Measurements from ENCODE around the gene TBX21. TPM values are rescaled to one million over a fixed set of nuclear protein-coding genes. Genes with fewer than 3 reads are reported as not detected.

TBX21 gene
- total and polyA plus RNA-seq, 2 experiments from 2014 or later, result not detected

GRCh38 chr17:47741109-47741792 is 8.2 kb downstream of the TBX21 start (continued):
- TF ChIP-seq CTCF (conservative IDR thresholded peaks at IDR 0.05; ENCODE audit: low read depth in 2 of 2), result no peak
- TF ChIP-seq ZNF331 (CRISPR knock-in tag; IDR thresholded peaks at IDR 0.05; ENCODE audit: low read depth), result no peak
- no peak for TF ChIP-seq CREB1 (CRISPR knock-in tag; IDR thresholded peaks at IDR 0.05; ENCODE audit: low read depth)
- TF ChIP-seq JUNB (IDR thresholded peaks at IDR 0.05; ENCODE audit: unreplicated experiment), result no peak
- no peak for TF ChIP-seq ETS1 (IDR thresholded peaks at IDR 0.05)
- no peak for TF ChIP-seq EZH2phosphoT487 (IDR thresholded peaks at IDR 0.05; ENCODE audit: unreplicated experiment)
- TF ChIP-seq REST (IDR thresholded peaks at IDR 0.05; ENCODE audit: unreplicated experiment), result no peak
- no peak for TF ChIP-seq ZNF114 (CRISPR knock-in tag; IDR thresholded peaks at IDR 0.05)
- TF ChIP-seq NANOG (IDR thresholded peaks at IDR 0.05; ENCODE audit: borderline replicate concordance), result no peak
- TF ChIP-seq POLR2AphosphoS5 (IDR thresholded peaks at IDR 0.05; ENCODE audit: low read depth), result no peak
- TF ChIP-seq STAT1 (IDR thresholded peaks at IDR 0.05; ENCODE audit: unreplicated experiment), result no peak
- TF ChIP-seq EZH2 (IDR thresholded peaks at IDR 0.05; ENCODE audit: low read depth, unreplicated experiment), result no peak

GRCh38 chr17:47741793-47742145 is 8.7 kb downstream of the TBX21 start:
- no peaks in the 10 kb centered on the region for H3K4me1 Mint-ChIP-seq
- Histone ChIP-seq H4K20me1 (replicated peaks; ENCODE audit: insufficient read depth) (no peaks in the 10 kb centered on the region), H3K36me3 (ENCODE audit: insufficient read depth) (no peaks in the 10 kb centered on the region), H3K27me3 (ENCODE audit: insufficient read depth) (peaks cover 8% of the 10 kb centered on the region; the same call in 1 of the 2 replicates), H2AFZ (no peak overlapping the region), H3K9me2 (ENCODE audit: insufficient read depth) (no peaks in the 10 kb centered on the region), H3K27ac (ENCODE audit: low read depth) (no peak overlapping the region), H3K4me3 (no peak overlapping the region), H3K4me1 (ENCODE audit: insufficient read depth) (no peaks in the 10 kb centered on the region), H3K79me2 (replicated peaks; ENCODE audit: insufficient read depth) (no peaks in the 10 kb centered on the region), H3K4me2 (no peak overlapping the region), H3F3A (replicated peaks; ENCODE audit: low read depth) (no peaks in the 10 kb centered on the region)
- ATAC-seq, result no peak
- no peak for DNase-seq (ENCODE audit: low spot score)
- H3K9me3 Mint-ChIP-seq, result no peaks in the 10 kb centered on the region
- H3K27me3 Mint-ChIP-seq (ENCODE audit: insufficient read depth, low read depth, poor library complexity), result peaks cover 8% of the 10 kb centered on the region
- no peaks in the 10 kb centered on the region for H3K36me3 Mint-ChIP-seq (ENCODE audit: low read depth)
- no peak overlapping the region for H3K4me3 Mint-ChIP-seq
- H3K27ac Mint-ChIP-seq, result no peak overlapping the region
- TF ChIP-seq NANOG (IDR thresholded peaks at IDR 0.05; ENCODE audit: borderline replicate concordance) (no peak), CREB1 (CRISPR knock-in tag; IDR thresholded peaks at IDR 0.05; ENCODE audit: low read depth) (no peak), JUNB (IDR thresholded peaks at IDR 0.05; ENCODE audit: unreplicated experiment) (no peak), CTCF (conservative IDR thresholded peaks at IDR 0.05; ENCODE audit: low read depth in 2 of 2) (no peak), ZNF114 (CRISPR knock-in tag; IDR thresholded peaks at IDR 0.05) (no peak), EZH2phosphoT487 (IDR thresholded peaks at IDR 0.05; ENCODE audit: unreplicated experiment) (no peak), POLR2AphosphoS5 (IDR thresholded peaks at IDR 0.05; ENCODE audit: low read depth) (no peak), STAT1 (IDR thresholded peaks at IDR 0.05; ENCODE audit: unreplicated experiment) (no peak), EZH2 (IDR thresholded peaks at IDR 0.05; ENCODE audit: low read depth, unreplicated experiment) (no peak)
